HG03280 (cell line): ENCODE data around the gene KCNMA1.
"Not testable (repeated sequence)": the region's sequence is repeated elsewhere in the genome, so short reads cannot be mapped to it uniquely, and the experiment has no call there.

ENCODE experiments used
- ATAC-seq: cut with Tn5 transposase; IDR thresholded peaks from one replicate; pipeline ENCODE4 v1.9.1; 2021; ENCODE audit warnings: mild to moderate bottlenecking, moderate library complexity; ENCODE audit not compliant: unreplicated experiment

Gene KCNMA1

GRCh38 chr10:77539147-77539935 lies 98.3 kb downstream of the KCNMA1 start:
- ATAC-seq = no peak

GRCh38 chr10:77537720-77538373 lies 99.8 kb downstream of the KCNMA1 start:
- ATAC-seq = no peak

GRCh38 chr10:77537071-77537470 lies 100.5 kb downstream of the KCNMA1 start:
- ATAC-seq = no peak

GRCh38 chr10:77533887-77534278 lies 103.7 kb downstream of the KCNMA1 start:
- ATAC-seq = no peak

- ATAC-seq = no peak
Measured at GRCh38 chr10:77533146-77533886, 104.3 kb downstream of the KCNMA1 start.

- ATAC-seq = no peak
Measured at GRCh38 chr10:77532068-77532467, 105.5 kb downstream of the KCNMA1 start.

- ATAC-seq = no peak
Measured at GRCh38 chr10:77531441-77532001, 106.1 kb downstream of the KCNMA1 start.

- ATAC-seq = no peak
Measured at GRCh38 chr10:77530011-77530410, 107.6 kb downstream of the KCNMA1 start.

GRCh38 chr10:77529050-77529576 lies 108.5 kb downstream of the KCNMA1 start:
- ATAC-seq = no peak

- ATAC-seq = no peak
Measured at GRCh38 chr10:77527839-77528238, 109.8 kb downstream of the KCNMA1 start.

GRCh38 chr10:77526868-77527617 lies 110.6 kb downstream of the KCNMA1 start:
- ATAC-seq = no peak

- ATAC-seq = no peak
Measured at GRCh38 chr10:77524281-77524711, 113.3 kb downstream of the KCNMA1 start.

GRCh38 chr10:77522268-77522809 lies 115.3 kb downstream of the KCNMA1 start:
- ATAC-seq = no peak

GRCh38 chr10:77520995-77521394 lies 116.6 kb downstream of the KCNMA1 start:
- no peak for ATAC-seq

- no peak for ATAC-seq
Measured at GRCh38 chr10:77520290-77520689, 117.3 kb downstream of the KCNMA1 start.

- not testable (repeated sequence) for ATAC-seq
Measured at GRCh38 chr10:77519791-77520190, 117.8 kb downstream of the KCNMA1 start.

GRCh38 chr10:77518910-77519274 lies 118.7 kb downstream of the KCNMA1 start:
- ATAC-seq = no peak

GRCh38 chr10:77518241-77518909 lies 119.2 kb downstream of the KCNMA1 start:
- ATAC-seq = no peak

GRCh38 chr10:77516575-77516974 lies 121.0 kb downstream of the KCNMA1 start:
- no peak for ATAC-seq

- no peak for ATAC-seq
Measured at GRCh38 chr10:77514870-77515269, 122.7 kb downstream of the KCNMA1 start.
